Vagina (tissue), 2 donors: ENCODE measurements around the gene CCDC148. TPM values are rescaled to one million over a fixed set of nuclear protein-coding genes. Genes with fewer than 3 reads are reported as not detected.

Source experiments
- DNase-seq, 2 donors: peaks; one replicate each; pipeline ENCODE4 v3.0.0-alpha.2; 2017; ENCODE audit errors: extremely low spot score in 2 of 2
- H3K27ac ChIP-seq: fragments of 200-600 bp; sonication (generic); one replicate; pipeline ENCODE4 v1.5.1; 2019
- H3K27me3 ChIP-seq: fragments of 200-600 bp; sonication (generic); one replicate; pipeline ENCODE4 v1.5.1; 2019
- H3K36me3 ChIP-seq, 2 donors: fragments of 200-600 bp; sonication (generic); one replicate each; pipeline ENCODE4 v1.5.1; 2017 to 2019
- H3K4me1 ChIP-seq: fragments of 200-600 bp; sonication (generic); one replicate; pipeline ENCODE4 v1.5.1; 2019
- H3K4me3 ChIP-seq, 2 donors: fragments of 200-600 bp; sonication (generic); 1 replicate in 1 of 2; 2 replicates in 1 of 2; pipeline ENCODE4 v1.5.1; 2016 to 2019
- H3K9me3 ChIP-seq: fragments of 200-600 bp; sonication (generic); one replicate; pipeline ENCODE4 v1.5.1; 2019
- CTCF ChIP-seq, 3 experiments: fragments of 450-650 bp in 2 of 3; fragments of 200-600 bp in 1 of 3; sonication (generic) in 1 of 3; IDR thresholded peaks; one replicate each; pipeline ENCODE4 v1.5.1; 2017 to 2019; ENCODE audit warnings: antibody characterized with exemption in 3 of 3, mild to moderate bottlenecking in 2 of 3, moderate library complexity in 2 of 3
- POLR2A ChIP-seq, 2 donors: fragments of 450-650 bp; IDR thresholded peaks; one replicate each; pipeline ENCODE4 v1.6.1; 2017; ENCODE audit warnings: antibody characterized with exemption in 2 of 2, mild to moderate bottlenecking in 2 of 2, moderate library complexity in 2 of 2
- POLR2AphosphoS5 ChIP-seq, 2 donors: sonication (generic); formaldehyde crosslinking; IDR thresholded peaks; one replicate each; pipeline ENCODE4 v1.9.0; 2017; ENCODE audit warnings: antibody characterized with exemption in 2 of 2, mild to moderate bottlenecking in 2 of 2, low read depth in 1 of 2; ENCODE audit not compliant: insufficient read depth in 1 of 2
- intact Hi-C: fragments of 100-400 bp; cut with DNase I; formaldehyde crosslinking; loops from one replicate; pipeline ENCODE4 v1.15.1; 2023
- total RNA-seq: library from RNA; depleted of rRNA; stranded (reverse); fragments of >200 nt; gene quantifications from one replicate; pipeline ENCODE4 v1.2.3, GENCODE V29; 2016

CCDC148 gene
- total RNA-seq, 1 donor from 2014 or later: not detected

- Histone ChIP-seq H3K9me3 (no peaks in the 10 kb centered on the region), H3K36me3 (no peaks in the 10 kb centered on the region), H3K4me3 (no peak overlapping the region), H3K27ac (no peak overlapping the region), H3K27me3 (no peaks in the 10 kb centered on the region), H3K4me1 (peaks cover 38% of the 10 kb centered on the region)
- TF ChIP-seq POLR2A (IDR thresholded peaks at IDR 0.05) (no peak), POLR2AphosphoS5 (IDR thresholded peaks at IDR 0.05; ENCODE audit: insufficient read depth in 1 of 2, low read depth in 1 of 2) (no peak), CTCF (IDR thresholded peaks at IDR 0.05) (no peak)
- no peak for DNase-seq
- intact Hi-C loops: no loop called here
Observed at GRCh38 chr2:158488442-158489216, 32.1 kb upstream of the CCDC148 start.

GRCh38 chr2:158487419-158487818 is 30.9 kb upstream of the CCDC148 start:
- Histone ChIP-seq H3K4me1 (peaks cover 38% of the 10 kb centered on the region), H3K27ac (no peak overlapping the region), H3K9me3 (no peaks in the 10 kb centered on the region), H3K36me3 (no peaks in the 10 kb centered on the region), H3K4me3 (no peak overlapping the region), H3K27me3 (no peaks in the 10 kb centered on the region)
- DNase-seq: no peak
- intact Hi-C loops: no loop called here
- TF ChIP-seq CTCF (IDR thresholded peaks at IDR 0.05): no peak
- no peak for TF ChIP-seq POLR2A (IDR thresholded peaks at IDR 0.05)
- no peak for TF ChIP-seq POLR2AphosphoS5 (IDR thresholded peaks at IDR 0.05; ENCODE audit: insufficient read depth in 1 of 2, low read depth in 1 of 2)

- H3K4me3 ChIP-seq: no peak overlapping the region
- no peaks in the 10 kb centered on the region for H3K9me3 ChIP-seq
- no peak overlapping the region for H3K27ac ChIP-seq
- H3K36me3 ChIP-seq: no peaks in the 10 kb centered on the region
- intact Hi-C loops: no loop called here
- DNase-seq: no peak
- TF ChIP-seq CTCF (IDR thresholded peaks at IDR 0.05) (no peak), POLR2A (IDR thresholded peaks at IDR 0.05) (no peak), POLR2AphosphoS5 (IDR thresholded peaks at IDR 0.05; ENCODE audit: insufficient read depth in 1 of 2, low read depth in 1 of 2) (no peak)
- no peaks in the 10 kb centered on the region for H3K27me3 ChIP-seq
- peaks cover 38% of the 10 kb centered on the region for H3K4me1 ChIP-seq
Observed at GRCh38 chr2:158486970-158487325, 30.4 kb upstream of the CCDC148 start.

GRCh38 chr2:158486150-158486969 is 29.8 kb upstream of the CCDC148 start:
- Histone ChIP-seq H3K4me1 (peaks cover 38% of the 10 kb centered on the region), H3K27ac (no peak overlapping the region), H3K9me3 (no peaks in the 10 kb centered on the region), H3K36me3 (no peaks in the 10 kb centered on the region), H3K27me3 (no peaks in the 10 kb centered on the region), H3K4me3 (no peak overlapping the region)
- DNase-seq: no peak
- no peak for TF ChIP-seq POLR2A (IDR thresholded peaks at IDR 0.05)
- TF ChIP-seq CTCF (IDR thresholded peaks at IDR 0.05): no peak
- TF ChIP-seq POLR2AphosphoS5 (IDR thresholded peaks at IDR 0.05; ENCODE audit: insufficient read depth in 1 of 2, low read depth in 1 of 2): no peak
- intact Hi-C loops: no loop called here
